ENCODE data around the gene LDB3.

LDB3 gene

GRCh38 chr10:86703176-86703575 lies 34.9 kb downstream of the LDB3 start:
- no peak for DNase-seq
- Histone ChIP-seq H3K79me2 (ENCODE audit: low read length) (no peaks in the 10 kb centered on the region), H3F3A (ENCODE audit: insufficient read depth, low read length) (no peaks in the 10 kb centered on the region), H4K20me1 (ENCODE audit: insufficient read depth, low read length) (no peaks in the 10 kb centered on the region), H3K4me3 (ENCODE audit: low read length) (no peak overlapping the region), H3K27ac (ENCODE audit: low read length) (no peak overlapping the region), H3K36me3 (replicated peaks; ENCODE audit: insufficient read depth, low read length) (no peaks in the 10 kb centered on the region), H3K4me2 (ENCODE audit: low read depth, low read length) (no peak overlapping the region), H3K9ac (ENCODE audit: low read length) (no peak overlapping the region), H3K4me1 (ENCODE audit: low read length) (no peaks in the 10 kb centered on the region), H3K9me2 (replicated peaks; ENCODE audit: insufficient read depth, low read length) (no peaks in the 10 kb centered on the region), H3K27me3 (replicated peaks; ENCODE audit: insufficient read depth, low read length) (no peaks in the 10 kb centered on the region), H3K9me3 (replicated peaks; ENCODE audit: insufficient read depth, low read length) (no peaks in the 10 kb centered on the region), H2AFZ (ENCODE audit: low read length) (no peak overlapping the region)
- TF ChIP-seq CTCF (IDR thresholded peaks at IDR 0.05; ENCODE audit: low read length), result no peak

DNA sequence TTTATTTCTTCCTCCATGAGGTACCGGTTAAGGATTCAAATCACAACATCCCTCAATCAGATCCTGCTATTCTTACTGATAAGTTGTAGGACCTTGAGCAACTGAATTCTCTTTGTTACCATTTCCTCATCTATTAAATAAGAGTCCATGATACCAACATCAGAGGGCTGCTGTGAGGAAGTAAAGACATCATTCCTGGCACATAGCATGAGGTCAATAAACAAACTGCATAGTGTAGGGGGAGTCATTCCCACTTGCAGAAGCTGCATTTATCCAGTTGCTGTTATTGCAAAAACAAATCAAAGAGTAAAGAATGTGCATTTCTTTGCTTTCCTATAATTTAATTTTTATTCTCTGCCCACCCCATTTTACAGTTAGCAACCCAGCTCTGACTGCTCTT lies 36.8 kb downstream of the LDB3 start:
- Histone ChIP-seq H4K20me1 (ENCODE audit: insufficient read depth, low read length) (no peaks in the 10 kb centered on the region), H3K36me3 (replicated peaks; ENCODE audit: insufficient read depth, low read length) (no peaks in the 10 kb centered on the region), H2AFZ (ENCODE audit: low read length) (no peak overlapping the region), H3K4me2 (ENCODE audit: low read depth, low read length) (no peak overlapping the region), H3K9ac (ENCODE audit: low read length) (no peak overlapping the region), H3K79me2 (ENCODE audit: low read length) (no peaks in the 10 kb centered on the region), H3K4me3 (ENCODE audit: low read length) (no peak overlapping the region), H3K27me3 (replicated peaks; ENCODE audit: insufficient read depth, low read length) (no peaks in the 10 kb centered on the region), H3K9me2 (replicated peaks; ENCODE audit: insufficient read depth, low read length) (no peaks in the 10 kb centered on the region), H3K27ac (ENCODE audit: low read length) (no peak overlapping the region), H3K4me1 (ENCODE audit: low read length) (no peaks in the 10 kb centered on the region), H3F3A (ENCODE audit: insufficient read depth, low read length) (no peaks in the 10 kb centered on the region), H3K9me3 (replicated peaks; ENCODE audit: insufficient read depth, low read length) (no peaks in the 10 kb centered on the region)
- TF ChIP-seq EZH2 (optimal IDR thresholded peaks at IDR 0.05; ENCODE audit: low read depth, low read length) (no peak), EZH2phosphoT487 (IDR thresholded peaks at IDR 0.05; ENCODE audit: low read length) (no peak), CTCF (IDR thresholded peaks at IDR 0.05; ENCODE audit: low read length) (no peak)
- DNase-seq, result no peak

GRCh38 chr10:86705905-86706304 lies 37.6 kb downstream of the LDB3 start:
- Histone ChIP-seq H3K36me3 (replicated peaks; ENCODE audit: insufficient read depth, low read length) (no peaks in the 10 kb centered on the region), H4K20me1 (ENCODE audit: insufficient read depth, low read length) (no peaks in the 10 kb centered on the region), H3K4me3 (ENCODE audit: low read length) (no peak overlapping the region), H3K79me2 (ENCODE audit: low read length) (no peaks in the 10 kb centered on the region), H3K27ac (ENCODE audit: low read length) (no peak overlapping the region), H2AFZ (ENCODE audit: low read length) (no peak overlapping the region), H3K9me3 (replicated peaks; ENCODE audit: insufficient read depth, low read length) (no peaks in the 10 kb centered on the region), H3K9ac (ENCODE audit: low read length) (no peak overlapping the region), H3K9me2 (replicated peaks; ENCODE audit: insufficient read depth, low read length) (no peaks in the 10 kb centered on the region), H3K27me3 (replicated peaks; ENCODE audit: insufficient read depth, low read length) (no peaks in the 10 kb centered on the region), H3K4me2 (ENCODE audit: low read depth, low read length) (no peak overlapping the region), H3K4me1 (ENCODE audit: low read length) (peaks cover 3% of the 10 kb centered on the region; the same call in 1 of the 2 replicates), H3F3A (ENCODE audit: insufficient read depth, low read length) (no peaks in the 10 kb centered on the region)
- no peak for TF ChIP-seq CTCF (IDR thresholded peaks at IDR 0.05; ENCODE audit: low read length)
- no peak for TF ChIP-seq EZH2phosphoT487 (IDR thresholded peaks at IDR 0.05; ENCODE audit: low read length)
- no peak for TF ChIP-seq EZH2 (optimal IDR thresholded peaks at IDR 0.05; ENCODE audit: low read depth, low read length)
- DNase-seq, result no peak
